Endothelial cell of umbilical vein (primary cell): ENCODE data around the gene DHX29. TPM values are rescaled to one million over a fixed set of nuclear protein-coding genes. Genes with fewer than 3 reads are reported as not detected.

ENCODE experiments used
- BruUV-seq: library from RNA; stranded (reverse); fragments of 400-500 nt; replicated peaks from 2 replicates; lab custom pipeline; 2021; lab: Mats Ljungman, UMichigan
- CTCF ChIA-PET: fragments of 300-600, 350-600 bp; sonication (Branson Sonifier 250); formaldehyde crosslinking; loops from one replicate; lab custom pipeline; 2021; ENCODE audit warnings: antibody characterized with exemption, inconsistent platforms; lab: Charles Lee
- POLR2A ChIA-PET: fragments of 300-600, 350-600 bp; sonication (Branson Sonifier 250); formaldehyde crosslinking; loops from one replicate; lab custom pipeline; 2021; ENCODE audit warnings: antibody characterized with exemption, inconsistent platforms; lab: Charles Lee
- DNase-seq: peaks from one replicate; pipeline ENCODE4 v3.0.0-alpha.2; 2011; ENCODE audit warnings: low read depth, low spot score
- FAIRE-seq: peaks from 2 replicates; lab custom pipeline; 2011; peaks lifted over from hg19 to GRCh38; lab: Jason Lieb, UNC
- H2AFZ ChIP-seq: 2 replicates; pipeline ENCODE4 v1.6.0; 2012; ENCODE audit warnings: low read depth, low read length, control low read depth, inconsistent platforms
- H3K27ac ChIP-seq: 2 replicates; pipeline ENCODE4 v1.5.1; 2011; ENCODE audit warnings: low read depth, mild to moderate bottlenecking, control low read depth, low read length, moderate library complexity; ENCODE audit not compliant: insufficient read depth
- H3K27me3 ChIP-seq, 2 experiments: 2 replicates each; pipeline versions ENCODE4 v1.6.0 to v1.6.1; 2011; ENCODE audit warnings: low read length in 2 of 2, mixed read lengths in 1 of 2; ENCODE audit not compliant: control insufficient read depth in 2 of 2, insufficient read depth in 2 of 2
- H3K36me3 ChIP-seq, 2 experiments: 2 replicates in 1 of 2; 3 replicates in 1 of 2; pipeline ENCODE4 v1.5.1; 2011; ENCODE audit warnings: low read length in 2 of 2, mild to moderate bottlenecking in 1 of 2, moderate library complexity in 1 of 2; ENCODE audit not compliant: control insufficient read depth in 2 of 2, insufficient read depth in 2 of 2; ENCODE audit errors: extremely low read depth in 1 of 2
- H3K4me1 ChIP-seq: 3 replicates; pipeline ENCODE4 v1.5.1; 2011; ENCODE audit warnings: mild to moderate bottlenecking, low read length; ENCODE audit not compliant: control insufficient read depth, insufficient read depth; ENCODE audit errors: extremely low read depth
- H3K4me2 ChIP-seq: 2 replicates; pipeline ENCODE4 v1.6.1; 2011; ENCODE audit warnings: low read length, control low read depth, mixed read lengths; ENCODE audit not compliant: insufficient read depth
- H3K4me3 ChIP-seq, 3 experiments: fragments of 200-600 bp in 1 of 3; sonication (generic), shearing (Covaris generic) in 1 of 3; replicated peaks in 1 of 3; 2 replicates each; pipeline ENCODE4 v1.5.1; 2011 to 2016; ENCODE audit warnings: control low read depth in 3 of 3, low read length in 3 of 3, mild to moderate bottlenecking in 2 of 3, inconsistent platforms in 1 of 3, low read depth in 1 of 3, moderate library complexity in 1 of 3; ENCODE audit not compliant: insufficient read depth in 1 of 3
- H3K79me2 ChIP-seq: 2 replicates; pipeline ENCODE4 v1.6.0; 2012; ENCODE audit warnings: low read length, inconsistent platforms; ENCODE audit not compliant: control insufficient read depth, insufficient read depth
- H3K9ac ChIP-seq: replicated peaks from 2 replicates; pipeline ENCODE3; 2011; ENCODE audit warnings: low read length, control low read depth; ENCODE audit not compliant: insufficient read depth; ENCODE audit errors: extremely low read depth
- H3K9me1 ChIP-seq: replicated peaks from 3 replicates; pipeline ENCODE4 v1.6.0; 2011; ENCODE audit warnings: mild to moderate bottlenecking, low read length; ENCODE audit not compliant: control insufficient read depth, insufficient read depth; ENCODE audit errors: extremely low read depth
- H3K9me3 ChIP-seq: replicated peaks from 2 replicates; pipeline ENCODE4 v1.5.1; 2012; ENCODE audit warnings: low read length, inconsistent platforms; ENCODE audit not compliant: control insufficient read depth, insufficient read depth
- H4K20me1 ChIP-seq: replicated peaks from 2 replicates; pipeline ENCODE3; 2011; ENCODE audit warnings: mild to moderate bottlenecking, low read length; ENCODE audit not compliant: control insufficient read depth, insufficient read depth; ENCODE audit errors: extremely low read depth
- EZH2 ChIP-seq: IDR thresholded peaks from 2 replicates; pipeline ENCODE4 v1.6.1; 2012; ENCODE audit warnings: borderline replicate concordance, low read depth, mild to moderate bottlenecking, moderate library complexity, low read length, inconsistent platforms; ENCODE audit not compliant: severe bottlenecking
- FOS ChIP-seq: IDR thresholded peaks from 2 replicates; pipeline ENCODE4 v1.6.1; 2011; ENCODE audit warnings: mild to moderate bottlenecking, low read length, moderate library complexity, borderline replicate concordance; ENCODE audit not compliant: insufficient read depth
- GATA2 ChIP-seq: IDR thresholded peaks from 2 replicates; pipeline ENCODE4 v1.7.0; 2011; ENCODE audit warnings: low read depth, mild to moderate bottlenecking, moderate library complexity, mixed read lengths, low read length; ENCODE audit not compliant: insufficient read length, insufficient read depth
- JUN ChIP-seq: IDR thresholded peaks from 2 replicates; pipeline ENCODE4 v1.6.1; 2011; ENCODE audit warnings: borderline replicate concordance, low read depth; ENCODE audit not compliant: insufficient read length, insufficient read depth
- MYC ChIP-seq: IDR thresholded peaks from one replicate; pipeline ENCODE4 v1.6.1; 2011; ENCODE audit warnings: mild to moderate bottlenecking, low read depth, low read length
- POLR2A ChIP-seq: IDR thresholded peaks from 2 replicates; pipeline ENCODE4 v1.6.1; 2012; ENCODE audit warnings: low read depth, mild to moderate bottlenecking, control low read depth, low read length
- POLR2AphosphoS5 ChIP-seq: IDR thresholded peaks from 2 replicates; pipeline ENCODE4 v1.6.1; 2012; ENCODE audit warnings: low read depth, mild to moderate bottlenecking, control low read depth, low read length, moderate library complexity; ENCODE audit not compliant: insufficient read depth
- dilution Hi-C: fragments of 300-500 bp; cut with MboI; formaldehyde crosslinking; loops from one replicate; pipeline ENCODE4 v1.15.0; 2019; ENCODE audit warnings: low sequenced_read_pairs; ENCODE audit not compliant: extremely low pct_ligation_motif_present
- intact Hi-C: fragments of 100-400 bp; cut with micrococcal nuclease; formaldehyde crosslinking; loops from one replicate; pipeline ENCODE4 v1.10.0; 2022
- polyA plus RNA-seq, 4 experiments: library from polyadenylated mRNA; depleted of rRNA in 3 of 4; stranded (reverse) in 3 of 4; unstranded in 1 of 4; fragments of >200 nt; gene quantifications; 2 replicates each; pipeline versions ENCODE4 v1.2.1 to v1.2.3, GENCODE V29; 2011 to 2012; ENCODE audit warnings: missing spikeins in 1 of 4
- total RNA-seq: library from RNA; stranded (reverse); gene quantifications from 2 replicates; pipeline ENCODE4 v1.2.3, GENCODE V29; 2021
- TF ChIP-seq, protein P1 (sequence below), 2 donors: IDR thresholded peaks; 1 replicate in 1 of 2; 2 replicates in 1 of 2; pipeline ENCODE4 v1.5.1; 2011; ENCODE audit warnings: low read length in 2 of 2, mild to moderate bottlenecking in 2 of 2, moderate library complexity in 2 of 2, control low read depth in 1 of 2, inconsistent platforms in 1 of 2, low read depth in 1 of 2; ENCODE audit not compliant: insufficient read depth in 1 of 2; ENCODE audit errors: extremely low read depth in 1 of 2
- TF ChIP-seq, protein P2 (sequence below): IDR thresholded peaks from 2 replicates; pipeline ENCODE4 v1.6.1; 2011; ENCODE audit not compliant: insufficient read depth, insufficient read length

DHX29 gene
- total and polyA plus RNA-seq, 2 donors (not counting 3 experiments of a cell fraction or from before 2014, with no cell fraction given) = 4.7 to 32.8 TPM

DNA sequence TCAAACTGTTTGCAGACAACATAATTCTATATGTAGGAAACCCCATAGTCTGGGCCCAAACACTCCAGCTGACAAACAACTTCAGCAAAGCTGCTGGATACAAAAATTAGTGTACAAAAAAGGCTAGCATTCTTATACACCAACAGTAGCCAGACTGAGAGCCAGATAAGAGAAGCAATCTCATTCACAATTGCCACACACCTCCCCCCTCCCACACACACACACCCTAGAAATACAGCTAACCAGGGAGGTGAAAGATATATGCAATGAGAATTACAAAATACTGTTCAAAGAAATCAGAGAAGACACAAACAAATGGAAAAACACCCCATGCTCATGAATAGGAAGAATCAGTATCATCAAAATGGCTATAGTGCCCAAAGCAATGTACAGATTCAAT lies 9.3 kb upstream of the DHX29 start:
- POLR2A ChIA-PET = no interaction called here

More for the DNA sequence above, 9.3 kb upstream of the DHX29 start:
- Histone ChIP-seq H3K79me2 (peaks cover 98% of the 10 kb centered on the region), H3K9me1 (no peaks in the 10 kb centered on the region), H3K4me1 (no peaks in the 10 kb centered on the region), H4K20me1 (no peaks in the 10 kb centered on the region), H3K27ac (no peak overlapping the region), H3K27me3 (no peaks in the 10 kb centered on the region), H2AFZ (no peak overlapping the region), H3K9ac (no peak overlapping the region), H3K4me3 (no peak overlapping the region), H3K9me3 (no peaks in the 10 kb centered on the region), H3K4me2 (no peak overlapping the region), H3K36me3 (no peaks in the 10 kb centered on the region)
- no peak for FAIRE-seq
- intact Hi-C loops = no loop called here
- CTCF ChIA-PET = no interaction called here
- dilution Hi-C loops = no loop called here
- no TSS peak for BruUV-seq
- no peak for TF ChIP-seq EZH2
- TF ChIP-seq POLR2A = no peak
- TF ChIP-seq, protein P1, sequence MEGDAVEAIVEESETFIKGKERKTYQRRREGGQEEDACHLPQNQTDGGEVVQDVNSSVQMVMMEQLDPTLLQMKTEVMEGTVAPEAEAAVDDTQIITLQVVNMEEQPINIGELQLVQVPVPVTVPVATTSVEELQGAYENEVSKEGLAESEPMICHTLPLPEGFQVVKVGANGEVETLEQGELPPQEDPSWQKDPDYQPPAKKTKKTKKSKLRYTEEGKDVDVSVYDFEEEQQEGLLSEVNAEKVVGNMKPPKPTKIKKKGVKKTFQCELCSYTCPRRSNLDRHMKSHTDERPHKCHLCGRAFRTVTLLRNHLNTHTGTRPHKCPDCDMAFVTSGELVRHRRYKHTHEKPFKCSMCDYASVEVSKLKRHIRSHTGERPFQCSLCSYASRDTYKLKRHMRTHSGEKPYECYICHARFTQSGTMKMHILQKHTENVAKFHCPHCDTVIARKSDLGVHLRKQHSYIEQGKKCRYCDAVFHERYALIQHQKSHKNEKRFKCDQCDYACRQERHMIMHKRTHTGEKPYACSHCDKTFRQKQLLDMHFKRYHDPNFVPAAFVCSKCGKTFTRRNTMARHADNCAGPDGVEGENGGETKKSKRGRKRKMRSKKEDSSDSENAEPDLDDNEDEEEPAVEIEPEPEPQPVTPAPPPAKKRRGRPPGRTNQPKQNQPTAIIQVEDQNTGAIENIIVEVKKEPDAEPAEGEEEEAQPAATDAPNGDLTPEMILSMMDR (IDR thresholded peaks at IDR 0.05; ENCODE audit: extremely low read depth in 1 of 2, insufficient read depth in 1 of 2, low read depth in 1 of 2, low read length in 2 of 2) = no peak
- TF ChIP-seq GATA2 = no peak
- no peak for TF ChIP-seq MYC
- no peak for TF ChIP-seq POLR2AphosphoS5
- TF ChIP-seq, protein P2, sequence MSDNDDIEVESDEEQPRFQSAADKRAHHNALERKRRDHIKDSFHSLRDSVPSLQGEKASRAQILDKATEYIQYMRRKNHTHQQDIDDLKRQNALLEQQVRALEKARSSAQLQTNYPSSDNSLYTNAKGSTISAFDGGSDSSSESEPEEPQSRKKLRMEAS = no peak
- TF ChIP-seq JUN = no peak
- no peak for TF ChIP-seq FOS
- no peak for DNase-seq
